Lung (tissue), 12 donors: ENCODE measurements around the gene MX1. TPM values are rescaled to one million over a fixed set of nuclear protein-coding genes. Genes with fewer than 3 reads are reported as not detected.

ENCODE experiments used
- ATAC-seq: fragments of 200-7000 bp; cut with Tn5 transposase; one replicate; pipeline ENCODE4 v1.9.1; 2020; ENCODE audit warnings: moderate number of reproducible peaks; ENCODE audit not compliant: insufficient read depth, low FRiP score
- DNase-seq, 3 donors: peaks; one replicate each; pipeline ENCODE4 v3.0.0-alpha.2; 2013 to 2017
- H3K27ac ChIP-seq, 2 donors: one replicate each; pipeline ENCODE4 v1.5.1; 2013; ENCODE audit warnings: mild to moderate bottlenecking in 2 of 2, moderate library complexity in 2 of 2, control low read depth in 1 of 2, inconsistent platforms in 1 of 2, low read depth in 1 of 2, low read length in 1 of 2
- H3K27me3 ChIP-seq, 3 donors: one replicate each; pipeline ENCODE4 v1.5.1; 2013; ENCODE audit warnings: low read length in 2 of 3; ENCODE audit not compliant: control insufficient read depth in 3 of 3, insufficient read depth in 3 of 3
- H3K36me3 ChIP-seq, 4 donors: one replicate each; pipeline ENCODE4 v1.5.1; 2013; ENCODE audit warnings: low read length in 4 of 4, mild to moderate bottlenecking in 1 of 4, moderate library complexity in 1 of 4; ENCODE audit not compliant: control insufficient read depth in 4 of 4, insufficient read depth in 4 of 4
- H3K4me1 ChIP-seq, 5 donors: one replicate each; pipeline ENCODE4 v1.5.1; 2013; ENCODE audit warnings: low read length in 5 of 5, mild to moderate bottlenecking in 2 of 5, moderate library complexity in 1 of 5; ENCODE audit not compliant: control insufficient read depth in 5 of 5, insufficient read depth in 5 of 5
- H3K4me3 ChIP-seq: one replicate; pipeline ENCODE4 v1.5.1; 2013; ENCODE audit warnings: mild to moderate bottlenecking, control low read depth, moderate library complexity
- H3K9ac ChIP-seq, 2 donors: one replicate each; pipeline ENCODE4 v1.5.1; 2013; ENCODE audit warnings: low read length in 2 of 2, control low read depth in 1 of 2; ENCODE audit not compliant: insufficient read depth in 1 of 2
- H3K9me3 ChIP-seq, 4 donors: one replicate each; pipeline ENCODE4 v1.5.1; 2013; ENCODE audit warnings: low read length in 3 of 4, mild to moderate bottlenecking in 1 of 4, moderate library complexity in 1 of 4; ENCODE audit not compliant: control insufficient read depth in 4 of 4, insufficient read depth in 3 of 4
- WGBS, 2 donors: extraction: QIAGEN DNeasy Blood & Tissue Kit; methylation state at CpG; one replicate each; pipeline ENCODE4 v1.1.7; 2013; 5-methylcytosine and 5-hydroxymethylcytosine counted together
- polyA plus RNA-seq, 2 donors: library from polyadenylated mRNA; stranded (reverse); fragments of 200-250 nt; gene quantifications; one replicate each; pipeline ENCODE4 v1.2.1, GENCODE V29; 2013
- total RNA-seq, 2 donors: library from RNA; depleted of rRNA in 1 of 2; stranded (reverse); fragments of >200 nt in 1 of 2; gene quantifications; one replicate each; pipeline ENCODE4 v1.2.1, GENCODE V29; 2014 to 2021
- TF ChIP-seq, protein P1 (sequence below): IDR thresholded peaks from 2 replicates; pipeline ENCODE4 v1.5.1; 2012; ENCODE audit warnings: mild to moderate bottlenecking; ENCODE audit errors: control extremely low read depth, extremely low read depth
- donor health status: control.
- donor health status: control.
- donor health status: Bipolar disorder and iron deficiency.
- donor health status: healthy.
- donor health status: DM: yes; HTN: yes; CAD: no.

Gene MX1
- total and polyA plus RNA-seq, 4 donors, result 18.9 to 43.5 (median 31.3) TPM

DNA sequence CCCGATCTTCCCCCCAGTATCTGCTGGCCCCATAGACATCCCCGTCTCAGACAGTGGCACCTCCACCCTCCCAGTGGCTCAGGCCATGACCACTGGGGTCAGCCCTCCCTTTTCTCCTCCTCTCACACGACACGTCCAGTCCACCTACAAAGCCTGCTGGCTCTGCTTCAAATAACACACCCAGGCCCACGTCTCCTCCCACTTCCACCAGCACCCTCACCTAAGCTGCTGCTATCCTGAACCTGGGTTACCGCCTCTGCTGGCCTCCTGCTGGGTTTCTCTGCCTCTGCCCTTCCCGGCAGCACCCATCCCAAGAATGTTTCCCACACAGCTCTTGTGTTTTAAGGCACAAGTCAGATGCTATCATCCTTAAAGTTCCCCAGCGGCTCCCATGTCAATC is 38.2 kb upstream of the MX1 start:
- peaks cover 0 to 2% (median 0%) of the 10 kb centered on the region in 4 donors for H3K9me3 ChIP-seq

DNA sequence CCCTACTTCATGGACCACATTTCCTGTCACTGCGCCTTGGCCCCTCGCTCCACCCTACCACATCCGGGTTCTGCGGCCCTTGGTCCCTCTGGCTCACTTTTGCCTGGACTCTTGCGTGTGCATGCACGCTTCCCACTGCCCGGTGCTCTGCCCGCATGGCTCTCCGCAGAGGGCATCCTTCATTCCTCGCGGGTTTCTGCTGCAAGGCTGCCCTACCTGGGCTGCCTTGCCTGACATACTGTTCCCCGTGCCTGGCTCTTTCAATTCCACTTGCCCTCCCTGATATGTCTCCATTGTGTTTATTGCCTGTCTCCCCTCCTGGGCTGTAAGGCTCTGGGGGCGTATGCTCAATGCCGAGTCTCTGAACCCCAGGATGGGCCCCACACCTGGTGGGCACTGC is 37.8 kb upstream of the MX1 start:
- ATAC-seq (no peak), DNase-seq (no peak)
- TF ChIP-seq, protein P1, sequence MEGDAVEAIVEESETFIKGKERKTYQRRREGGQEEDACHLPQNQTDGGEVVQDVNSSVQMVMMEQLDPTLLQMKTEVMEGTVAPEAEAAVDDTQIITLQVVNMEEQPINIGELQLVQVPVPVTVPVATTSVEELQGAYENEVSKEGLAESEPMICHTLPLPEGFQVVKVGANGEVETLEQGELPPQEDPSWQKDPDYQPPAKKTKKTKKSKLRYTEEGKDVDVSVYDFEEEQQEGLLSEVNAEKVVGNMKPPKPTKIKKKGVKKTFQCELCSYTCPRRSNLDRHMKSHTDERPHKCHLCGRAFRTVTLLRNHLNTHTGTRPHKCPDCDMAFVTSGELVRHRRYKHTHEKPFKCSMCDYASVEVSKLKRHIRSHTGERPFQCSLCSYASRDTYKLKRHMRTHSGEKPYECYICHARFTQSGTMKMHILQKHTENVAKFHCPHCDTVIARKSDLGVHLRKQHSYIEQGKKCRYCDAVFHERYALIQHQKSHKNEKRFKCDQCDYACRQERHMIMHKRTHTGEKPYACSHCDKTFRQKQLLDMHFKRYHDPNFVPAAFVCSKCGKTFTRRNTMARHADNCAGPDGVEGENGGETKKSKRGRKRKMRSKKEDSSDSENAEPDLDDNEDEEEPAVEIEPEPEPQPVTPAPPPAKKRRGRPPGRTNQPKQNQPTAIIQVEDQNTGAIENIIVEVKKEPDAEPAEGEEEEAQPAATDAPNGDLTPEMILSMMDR, result no peak
- Histone ChIP-seq H3K27ac (no peak overlapping the region), H3K4me3 (no peak overlapping the region), H3K4me1 (no peaks in the 10 kb centered on the region), H3K27me3 (peaks cover 0 to 4% (median 0%) of the 10 kb centered on the region in 3 donors), H3K36me3 (peaks cover 0 to 15% (median 2%) of the 10 kb centered on the region in 4 donors), H3K9ac (no peak overlapping the region), H3K9me3 (peaks cover 0 to 2% (median 0%) of the 10 kb centered on the region in 4 donors)
- WGBS, 2 donors, result 97% methylated on average over 14 of the region's 14 CpGs

More for the DNA sequence above, 38.2 kb upstream of the MX1 start:
- DNase-seq (no peak), ATAC-seq (no peak)
- Histone ChIP-seq H3K4me3 (no peak overlapping the region), H3K27ac (no peak overlapping the region), H3K4me1 (no peaks in the 10 kb centered on the region), H3K27me3 (peaks cover 0 to 4% (median 0%) of the 10 kb centered on the region in 3 donors), H3K9ac (no peak overlapping the region), H3K36me3 (peaks cover 0 to 15% (median 2%) of the 10 kb centered on the region in 4 donors)
- TF ChIP-seq, protein P1, result no peak
- 89% methylated on average over 8 of the region's 8 CpGs for WGBS, 2 donors

- H3K9me3 ChIP-seq, result peaks cover 0 to 2% (median 0%) of the 10 kb centered on the region in 4 donors
- no peak for DNase-seq
- ATAC-seq, result no peak
- peaks cover 0 to 4% (median 0%) of the 10 kb centered on the region in 3 donors for H3K27me3 ChIP-seq
- no peak overlapping the region for H3K27ac ChIP-seq
- 93 to 94% methylated on average over 17 of the region's 17 CpGs for WGBS, 2 donors
- peaks cover 0 to 15% (median 2%) of the 10 kb centered on the region in 4 donors for H3K36me3 ChIP-seq
- no peak overlapping the region for H3K9ac ChIP-seq
- TF ChIP-seq, protein P1, result no peak
- no peak overlapping the region for H3K4me3 ChIP-seq
- H3K4me1 ChIP-seq, result no peaks in the 10 kb centered on the region
Observed at GRCh38 chr21:41390043-41390639, 35.9 kb upstream of the MX1 start.
